Neural progenitor cell (in vitro differentiated cells): ENCODE measurements around the gene MFSD6L. TPM values are rescaled to one million over a fixed set of nuclear protein-coding genes. Genes with fewer than 3 reads are reported as not detected.

ENCODE experiments used
- DNase-seq: peaks from one replicate; pipeline ENCODE4 v3.0.0-alpha.2; 2016; ENCODE audit warnings: low spot score
- H2AFZ ChIP-seq: fragments of 200-600 bp; sonication (generic); replicated peaks from 2 replicates; pipeline ENCODE4 v1.6.1; 2016; ENCODE audit warnings: antibody characterized with exemption
- H3F3A ChIP-seq: fragments of 200-600 bp; sonication (generic); 2 replicates; pipeline ENCODE4 v1.6.1; 2016; ENCODE audit warnings: antibody characterized with exemption, low read depth
- H3K27ac ChIP-seq: fragments of 200-600 bp; sonication (generic); 2 replicates; pipeline ENCODE4 v1.5.1; 2016; ENCODE audit warnings: mild to moderate bottlenecking
- H3K27me3 ChIP-seq: fragments of 200-600 bp; sonication (generic); 2 replicates; pipeline ENCODE4 v1.6.1; 2016; ENCODE audit warnings: mild to moderate bottlenecking, moderate library complexity
- H3K36me3 ChIP-seq: fragments of 200-600 bp; sonication (generic); 2 replicates; pipeline ENCODE4 v1.5.1; 2016
- H3K4me1 ChIP-seq: fragments of 200-600 bp; sonication (generic); 2 replicates; pipeline ENCODE4 v1.6.1; 2016; ENCODE audit warnings: mixed run types
- H3K4me2 ChIP-seq: fragments of 200-600 bp; sonication (generic); 2 replicates; pipeline ENCODE4 v1.6.1; 2016
- H3K4me3 ChIP-seq: fragments of 200-600 bp; sonication (generic); 2 replicates; pipeline ENCODE4 v1.5.1; 2016
- H3K79me2 ChIP-seq: fragments of 200-600 bp; sonication (generic); 2 replicates; pipeline ENCODE4 v1.6.1; 2016; ENCODE audit warnings: low read depth
- H3K9ac ChIP-seq: fragments of 200-600 bp; sonication (generic); 2 replicates; pipeline ENCODE4 v1.6.1; 2016
- H3K9me3 ChIP-seq: fragments of 200-600 bp; sonication (generic); 2 replicates; pipeline ENCODE4 v1.5.1; 2016; ENCODE audit warnings: low read depth
- H4K20me1 ChIP-seq: fragments of 200-600 bp; sonication (generic); 2 replicates; pipeline ENCODE4 v1.6.1; 2016; ENCODE audit warnings: low read depth
- H3K27ac Mint-ChIP-seq: 3 replicates; pipeline ENCODE4 v1.8.0; 2021; ENCODE audit warnings: mixed read lengths
- H3K27me3 Mint-ChIP-seq: 2 replicates; pipeline ENCODE4 v1.8.0; 2022; ENCODE audit warnings: low read depth, mild to moderate bottlenecking, inconsistent platforms, moderate library complexity, mixed read lengths; ENCODE audit not compliant: insufficient read depth
- H3K36me3 Mint-ChIP-seq: 3 replicates; pipeline ENCODE4 v1.8.0; 2021; ENCODE audit warnings: mixed read lengths
- H3K4me1 Mint-ChIP-seq: 3 replicates; pipeline ENCODE4 v1.8.0; 2021; ENCODE audit warnings: mixed read lengths
- H3K4me3 Mint-ChIP-seq: 3 replicates; pipeline ENCODE4 v1.8.0; 2021; ENCODE audit warnings: mild to moderate bottlenecking, moderate library complexity, mixed read lengths
- H3K9me3 Mint-ChIP-seq: 3 replicates; pipeline ENCODE4 v1.8.0; 2020; ENCODE audit warnings: mixed read lengths
- EZH2 ChIP-seq: fragments of 200-600 bp; sonication (generic); IDR thresholded peaks from 2 replicates; pipeline ENCODE4 v1.6.1; 2017; ENCODE audit warnings: antibody characterized with exemption, mild to moderate bottlenecking, moderate library complexity
- EZH2phosphoT487 ChIP-seq: fragments of 200-600 bp; sonication (generic); IDR thresholded peaks from 2 replicates; pipeline ENCODE4 v1.6.1; 2017; ENCODE audit warnings: antibody characterized with exemption
- total RNA-seq: library from RNA; depleted of rRNA; stranded (reverse); fragments of >200 nt; gene quantifications from 2 replicates; pipeline ENCODE4 v1.2.3, GENCODE V29; 2015; ENCODE audit warnings: low replicate concordance
- TF ChIP-seq, protein P1 (sequence below): fragments of 200-600 bp; sonication (generic); IDR thresholded peaks from 2 replicates; pipeline ENCODE4 v1.5.1; 2017; ENCODE audit warnings: antibody characterized with exemption, mild to moderate bottlenecking

MFSD6L gene
- total RNA-seq, 1 donor from 2014 or later = not detected

DNA sequence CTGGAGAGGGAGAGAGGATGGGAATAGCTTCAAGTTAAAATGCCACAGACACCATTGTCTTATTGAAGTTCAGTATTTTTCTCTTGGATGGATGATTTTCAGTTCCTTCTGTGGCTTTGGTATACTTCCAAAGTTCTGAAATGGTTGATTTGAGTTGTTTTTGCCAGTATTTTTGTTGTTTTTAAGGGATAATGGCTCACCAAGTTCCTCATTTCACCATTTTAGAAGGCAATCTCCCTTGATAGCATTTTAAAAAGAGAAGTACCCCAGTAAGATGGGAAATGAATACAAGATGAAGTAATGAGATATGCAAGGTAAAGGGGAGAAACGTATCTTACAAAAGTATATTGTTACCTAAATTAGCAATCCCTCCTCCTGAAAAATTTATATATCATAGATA is 22.3 kb downstream of the MFSD6L start:
- H3K4me3 Mint-ChIP-seq = no peak overlapping the region
- H3K9me3 Mint-ChIP-seq = peaks cover 11% of the 10 kb centered on the region
- no peak overlapping the region for H3K9ac ChIP-seq
- H3K27me3 Mint-ChIP-seq = peaks cover 2% of the 10 kb centered on the region
- H3K4me3 ChIP-seq = no peak overlapping the region
- H3K79me2 ChIP-seq = no peaks in the 10 kb centered on the region
- no peak overlapping the region for H2AFZ ChIP-seq
- peaks cover 4% of the 10 kb centered on the region for H3K4me1 ChIP-seq
- H3K27me3 ChIP-seq = no peaks in the 10 kb centered on the region
- no peaks in the 10 kb centered on the region for H4K20me1 ChIP-seq
- H3K4me1 Mint-ChIP-seq = no peaks in the 10 kb centered on the region
- TF ChIP-seq, protein P1, sequence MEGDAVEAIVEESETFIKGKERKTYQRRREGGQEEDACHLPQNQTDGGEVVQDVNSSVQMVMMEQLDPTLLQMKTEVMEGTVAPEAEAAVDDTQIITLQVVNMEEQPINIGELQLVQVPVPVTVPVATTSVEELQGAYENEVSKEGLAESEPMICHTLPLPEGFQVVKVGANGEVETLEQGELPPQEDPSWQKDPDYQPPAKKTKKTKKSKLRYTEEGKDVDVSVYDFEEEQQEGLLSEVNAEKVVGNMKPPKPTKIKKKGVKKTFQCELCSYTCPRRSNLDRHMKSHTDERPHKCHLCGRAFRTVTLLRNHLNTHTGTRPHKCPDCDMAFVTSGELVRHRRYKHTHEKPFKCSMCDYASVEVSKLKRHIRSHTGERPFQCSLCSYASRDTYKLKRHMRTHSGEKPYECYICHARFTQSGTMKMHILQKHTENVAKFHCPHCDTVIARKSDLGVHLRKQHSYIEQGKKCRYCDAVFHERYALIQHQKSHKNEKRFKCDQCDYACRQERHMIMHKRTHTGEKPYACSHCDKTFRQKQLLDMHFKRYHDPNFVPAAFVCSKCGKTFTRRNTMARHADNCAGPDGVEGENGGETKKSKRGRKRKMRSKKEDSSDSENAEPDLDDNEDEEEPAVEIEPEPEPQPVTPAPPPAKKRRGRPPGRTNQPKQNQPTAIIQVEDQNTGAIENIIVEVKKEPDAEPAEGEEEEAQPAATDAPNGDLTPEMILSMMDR = no peak
- no peak for TF ChIP-seq EZH2phosphoT487
- no peak for TF ChIP-seq EZH2
- H3K4me2 ChIP-seq = no peak overlapping the region
- DNase-seq = no peak
- H3K27ac Mint-ChIP-seq = no peak overlapping the region
- H3K27ac ChIP-seq = no peak overlapping the region
- H3F3A ChIP-seq = no peaks in the 10 kb centered on the region
- no peaks in the 10 kb centered on the region for H3K36me3 Mint-ChIP-seq
- no peaks in the 10 kb centered on the region for H3K36me3 ChIP-seq
- no peaks in the 10 kb centered on the region for H3K9me3 ChIP-seq

DNA sequence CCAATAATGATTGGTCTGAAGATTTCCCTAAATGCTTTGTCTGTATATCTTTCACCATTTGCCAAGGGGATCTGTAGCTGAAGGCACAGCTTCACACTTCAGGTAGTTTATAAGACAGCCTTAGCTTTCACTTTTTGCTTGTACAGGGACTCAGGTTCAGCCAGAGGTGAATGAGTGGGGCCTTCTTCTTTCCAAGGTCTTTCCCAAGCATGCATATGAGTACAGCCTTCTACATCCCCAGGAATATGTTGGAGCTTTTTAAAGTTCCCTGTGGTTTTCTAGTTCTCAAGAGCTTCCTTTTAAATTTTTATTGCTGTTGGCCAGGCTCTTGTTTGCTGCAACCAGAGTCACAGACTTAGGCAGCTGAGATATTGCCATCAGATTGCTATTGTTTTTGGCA is 22.9 kb downstream of the MFSD6L start:
- Mint-ChIP-seq H3K9me3 (peaks cover 11% of the 10 kb centered on the region), H3K27ac (no peak overlapping the region), H3K36me3 (no peaks in the 10 kb centered on the region), H3K4me1 (no peaks in the 10 kb centered on the region), H3K4me3 (no peak overlapping the region), H3K27me3 (peaks cover 2% of the 10 kb centered on the region)
- no peak overlapping the region for H3K4me2 ChIP-seq
- H3F3A ChIP-seq = no peaks in the 10 kb centered on the region
- no peak overlapping the region for H2AFZ ChIP-seq
- no peak overlapping the region for H3K27ac ChIP-seq
- H4K20me1 ChIP-seq = no peaks in the 10 kb centered on the region
- no peaks in the 10 kb centered on the region for H3K9me3 ChIP-seq
- H3K36me3 ChIP-seq = no peaks in the 10 kb centered on the region
- no peak overlapping the region for H3K9ac ChIP-seq
- H3K79me2 ChIP-seq = no peaks in the 10 kb centered on the region
- H3K4me1 ChIP-seq = no peaks in the 10 kb centered on the region
- no peak for DNase-seq
- H3K4me3 ChIP-seq = no peak overlapping the region
- no peaks in the 10 kb centered on the region for H3K27me3 ChIP-seq
- TF ChIP-seq EZH2phosphoT487 (no peak), EZH2 (no peak)
- TF ChIP-seq, protein P1 = no peak

DNA sequence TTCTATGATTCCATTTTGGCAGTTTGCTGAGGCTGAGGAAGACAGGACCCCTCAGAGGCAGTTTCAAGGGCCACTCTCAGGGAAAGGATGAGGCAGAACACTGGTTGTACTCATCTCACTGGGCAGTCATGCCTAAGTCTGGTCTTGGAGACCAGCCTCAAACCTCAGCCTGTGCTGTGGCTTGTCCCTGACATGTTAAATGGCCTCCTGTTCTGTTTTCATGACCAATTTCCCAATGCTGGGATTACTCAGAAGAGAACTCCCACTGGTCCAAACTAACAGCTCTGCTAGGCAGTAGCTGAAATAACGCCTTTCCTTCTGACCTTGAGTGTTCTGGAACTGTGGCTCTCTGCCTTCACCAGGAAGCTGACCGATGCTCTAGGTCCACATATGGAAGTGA is 32.4 kb downstream of the MFSD6L start:
- H3K9ac ChIP-seq = no peak overlapping the region
- H3K4me1 ChIP-seq = no peaks in the 10 kb centered on the region
- Mint-ChIP-seq H3K4me1 (no peaks in the 10 kb centered on the region), H3K4me3 (no peak overlapping the region), H3K36me3 (no peaks in the 10 kb centered on the region), H3K27me3 (peaks cover 2% of the 10 kb centered on the region), H3K27ac (no peak overlapping the region), H3K9me3 (no peaks in the 10 kb centered on the region)
- H3K9me3 ChIP-seq = no peaks in the 10 kb centered on the region
- H2AFZ ChIP-seq = no peak overlapping the region
- H3K27ac ChIP-seq = no peak overlapping the region
- H3K4me2 ChIP-seq = no peak overlapping the region
- H3K79me2 ChIP-seq = no peaks in the 10 kb centered on the region
- no peaks in the 10 kb centered on the region for H3F3A ChIP-seq
- H3K36me3 ChIP-seq = no peaks in the 10 kb centered on the region
- H3K4me3 ChIP-seq = no peak overlapping the region
- H4K20me1 ChIP-seq = no peaks in the 10 kb centered on the region
- H3K27me3 ChIP-seq = no peaks in the 10 kb centered on the region
- TF ChIP-seq EZH2 (no peak), EZH2phosphoT487 (no peak)
- TF ChIP-seq, protein P1 = no peak
- DNase-seq = no peak
